GM04504 (cell line): ENCODE measurements around the gene PTPRN2.
"Not testable (repeated sequence)": the region's sequence is repeated elsewhere in the genome, so short reads cannot be mapped to it uniquely, and the experiment has no call there.

Experiments
- DNase-seq: peaks from one replicate; pipeline ENCODE4 v3.0.0-alpha.2; 2012; ENCODE audit warnings: low read depth

PTPRN2 gene

GRCh38 chr7:158467562-158467961 is 120.1 kb downstream of the PTPRN2 start:
- DNase-seq, result no peak

- DNase-seq, result no peak
Measured at GRCh38 chr7:158463317-158463716, 124.3 kb downstream of the PTPRN2 start.

GRCh38 chr7:158461824-158462223 is 125.8 kb downstream of the PTPRN2 start:
- no peak for DNase-seq

GRCh38 chr7:158460665-158461064 is 127.0 kb downstream of the PTPRN2 start:
- DNase-seq, result no peak

- no peak for DNase-seq
Measured at GRCh38 chr7:158458716-158459282, 128.8 kb downstream of the PTPRN2 start.

GRCh38 chr7:158458096-158458495 is 129.5 kb downstream of the PTPRN2 start:
- DNase-seq, result no peak

- DNase-seq, result not testable (repeated sequence)
Measured at GRCh38 chr7:158457586-158457985, 130.0 kb downstream of the PTPRN2 start.

GRCh38 chr7:158454631-158455030 is 133.0 kb downstream of the PTPRN2 start:
- no peak for DNase-seq

GRCh38 chr7:158453663-158454062 is 134.0 kb downstream of the PTPRN2 start:
- no peak for DNase-seq

GRCh38 chr7:158452331-158452730 is 135.3 kb downstream of the PTPRN2 start:
- DNase-seq, result no peak

GRCh38 chr7:158450476-158451124 is 137.0 kb downstream of the PTPRN2 start:
- no peak for DNase-seq

GRCh38 chr7:158449942-158450341 is 137.7 kb downstream of the PTPRN2 start:
- no peak for DNase-seq

GRCh38 chr7:158449266-158449665 is 138.4 kb downstream of the PTPRN2 start:
- no peak for DNase-seq

GRCh38 chr7:158448430-158449100 is 139.1 kb downstream of the PTPRN2 start:
- no peak for DNase-seq

GRCh38 chr7:158447506-158448171 is 140.0 kb downstream of the PTPRN2 start:
- DNase-seq, result no peak

- no peak for DNase-seq
Measured at GRCh38 chr7:158447151-158447505, 140.5 kb downstream of the PTPRN2 start.

GRCh38 chr7:158446706-158447105 is 140.9 kb downstream of the PTPRN2 start:
- DNase-seq, result no peak

GRCh38 chr7:158446281-158446680 is 141.3 kb downstream of the PTPRN2 start:
- DNase-seq, result no peak

GRCh38 chr7:158445421-158446175 is 142.0 kb downstream of the PTPRN2 start:
- no peak for DNase-seq

- DNase-seq, result no peak
Measured at GRCh38 chr7:158444501-158445420, 142.9 kb downstream of the PTPRN2 start.
